Measurements from ENCODE around the gene ZNF276.

DNA sequence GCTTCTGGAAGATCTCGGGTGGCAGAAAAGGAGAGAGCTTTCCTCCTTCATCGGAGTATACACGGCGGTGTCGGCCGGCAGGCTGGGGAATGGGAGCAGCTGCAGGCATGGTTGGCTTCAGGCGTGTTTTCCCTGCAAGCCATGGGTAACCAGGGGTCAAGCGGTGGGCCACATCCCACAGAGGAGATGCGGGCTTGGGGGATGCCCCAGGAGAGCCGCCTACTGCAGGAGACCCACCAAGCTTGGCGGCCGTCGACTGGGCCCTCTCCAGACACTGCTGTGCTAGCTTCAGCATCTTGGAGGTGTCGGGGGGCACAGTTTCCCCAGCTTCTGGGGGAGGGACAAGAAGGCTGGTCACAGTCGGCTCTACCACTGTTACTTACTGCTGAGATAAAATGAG is 4.8 kb upstream of the ZNF276 start:
- TF ChIP-seq, protein P1, sequence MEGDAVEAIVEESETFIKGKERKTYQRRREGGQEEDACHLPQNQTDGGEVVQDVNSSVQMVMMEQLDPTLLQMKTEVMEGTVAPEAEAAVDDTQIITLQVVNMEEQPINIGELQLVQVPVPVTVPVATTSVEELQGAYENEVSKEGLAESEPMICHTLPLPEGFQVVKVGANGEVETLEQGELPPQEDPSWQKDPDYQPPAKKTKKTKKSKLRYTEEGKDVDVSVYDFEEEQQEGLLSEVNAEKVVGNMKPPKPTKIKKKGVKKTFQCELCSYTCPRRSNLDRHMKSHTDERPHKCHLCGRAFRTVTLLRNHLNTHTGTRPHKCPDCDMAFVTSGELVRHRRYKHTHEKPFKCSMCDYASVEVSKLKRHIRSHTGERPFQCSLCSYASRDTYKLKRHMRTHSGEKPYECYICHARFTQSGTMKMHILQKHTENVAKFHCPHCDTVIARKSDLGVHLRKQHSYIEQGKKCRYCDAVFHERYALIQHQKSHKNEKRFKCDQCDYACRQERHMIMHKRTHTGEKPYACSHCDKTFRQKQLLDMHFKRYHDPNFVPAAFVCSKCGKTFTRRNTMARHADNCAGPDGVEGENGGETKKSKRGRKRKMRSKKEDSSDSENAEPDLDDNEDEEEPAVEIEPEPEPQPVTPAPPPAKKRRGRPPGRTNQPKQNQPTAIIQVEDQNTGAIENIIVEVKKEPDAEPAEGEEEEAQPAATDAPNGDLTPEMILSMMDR (IDR thresholded peaks at IDR 0.05), result no peak
- no peak for TF ChIP-seq POLR2A (IDR thresholded peaks at IDR 0.05)

Measured in thyroid gland (tissue), 4 donors.